ENCODE results near the gene CD109. TPM values are rescaled to one million over a fixed set of nuclear protein-coding genes. Genes with fewer than 3 reads are reported as not detected.

The CD109 gene
- total RNA-seq, 1 experiment from 2014 or later = 46.1 TPM

GRCh38 chr6:73854998-73855718 lies 159.2 kb downstream of the CD109 start:
- CTCF ChIA-PET = no interaction called here
- BruUV-seq (replicated peaks) = no TSS peak
- ATAC-seq = no peak

GRCh38 chr6:73857341-73857890 lies 161.4 kb downstream of the CD109 start:
- ATAC-seq = no peak
- no peak for TF ChIP-seq POLR2AphosphoS5 (IDR thresholded peaks at IDR 0.05; ENCODE audit: low read depth, low read length)
- no peak for TF ChIP-seq SIN3A (IDR thresholded peaks at IDR 0.05; ENCODE audit: borderline replicate concordance, insufficient read depth, low read depth, low read length)
- TF ChIP-seq REST (IDR thresholded peaks at IDR 0.05; ENCODE audit: insufficient read depth in 1 of 2, low read depth in 2 of 2, low read length in 1 of 2) = no peak
- TF ChIP-seq TCF7L2 (IDR thresholded peaks at IDR 0.05; ENCODE audit: low read depth, low read length) = no peak
- TF ChIP-seq CTCF (IDR thresholded peaks at IDR 0.05) = no peak
- in situ Hi-C loops (cut with HindIII; ENCODE audit: low pct_unique_long_range_greater_than_20kb, low sequenced_read_pairs) (no loop called here), intact Hi-C loops (cut with micrococcal nuclease; ENCODE audit: unreplicated experiment) (loop anchor here (5.0 kb wide), 1 partner anchor 1355 kb away; no protein-coding TSS in a partner anchor)
- no peak for DNase-seq (ENCODE audit: low read depth, low spot score)
- Histone ChIP-seq H3K4me1 (ENCODE audit: control insufficient read depth, insufficient read depth, low read length) (no peaks in the 10 kb centered on the region), H3K36me3 (ENCODE audit: control insufficient read depth, insufficient read depth, low read length) (no peaks in the 10 kb centered on the region), H3K27me3 (ENCODE audit: control insufficient read depth, insufficient read depth, low read length) (no peaks in the 10 kb centered on the region), H3K9me3 (ENCODE audit: control insufficient read depth, insufficient read depth, low read depth, low read length) (no peaks in the 10 kb centered on the region), H3K4me3 (ENCODE audit: low read depth in 2 of 2, low read length in 2 of 2) (no peak overlapping the region), H3K27ac (ENCODE audit: low read length) (no peak overlapping the region)
- POLR2A ChIA-PET = no interaction called here
- no TSS peak for BruUV-seq (replicated peaks)
- CTCF ChIA-PET = interaction anchor here (0.7 kb wide), 1 partner anchor 1053 kb away, joined by 7 read pairs; no protein-coding TSS in a partner anchor

More at GRCh38 chr6:73854998-73855718, 159.2 kb downstream of the CD109 start:
- Histone ChIP-seq H3K9me3 (ENCODE audit: control insufficient read depth, insufficient read depth, low read depth, low read length) (no peaks in the 10 kb centered on the region), H3K4me3 (ENCODE audit: low read depth in 2 of 2, low read length in 2 of 2) (no peak overlapping the region), H3K36me3 (ENCODE audit: control insufficient read depth, insufficient read depth, low read length) (no peaks in the 10 kb centered on the region), H3K4me1 (ENCODE audit: control insufficient read depth, insufficient read depth, low read length) (no peaks in the 10 kb centered on the region), H3K27me3 (ENCODE audit: control insufficient read depth, insufficient read depth, low read length) (no peaks in the 10 kb centered on the region), H3K27ac (ENCODE audit: low read length) (no peak overlapping the region)
- DNase-seq (ENCODE audit: low read depth, low spot score) = no peak
- TF ChIP-seq SIN3A (IDR thresholded peaks at IDR 0.05; ENCODE audit: borderline replicate concordance, insufficient read depth, low read depth, low read length) (no peak), CTCF (IDR thresholded peaks at IDR 0.05) (peak; percentile 81; the same call in 1 of the 2 replicates)
- POLR2A ChIA-PET = no interaction called here
- intact Hi-C loops (cut with micrococcal nuclease; ENCODE audit: unreplicated experiment) = loop anchor here (5.0 kb wide), 1 partner anchor 1357 kb away; no protein-coding TSS in a partner anchor
- in situ Hi-C loops (cut with HindIII; ENCODE audit: low pct_unique_long_range_greater_than_20kb, low sequenced_read_pairs) = no loop called here

Measured in Panc1 (cell line).